Regular cardiac myocyte (primary cell): Measurements from ENCODE around the gene ENTREP3. TPM values are rescaled to one million over a fixed set of nuclear protein-coding genes. Genes with fewer than 3 reads are reported as not detected.

ENCODE experiments used
- total RNA-seq: library from RNA; depleted of rRNA; stranded (reverse); fragments of >200 nt; gene quantifications from 2 replicates; pipeline ENCODE4 v1.2.3, GENCODE V29; 2014

The ENTREP3 gene, protein sequence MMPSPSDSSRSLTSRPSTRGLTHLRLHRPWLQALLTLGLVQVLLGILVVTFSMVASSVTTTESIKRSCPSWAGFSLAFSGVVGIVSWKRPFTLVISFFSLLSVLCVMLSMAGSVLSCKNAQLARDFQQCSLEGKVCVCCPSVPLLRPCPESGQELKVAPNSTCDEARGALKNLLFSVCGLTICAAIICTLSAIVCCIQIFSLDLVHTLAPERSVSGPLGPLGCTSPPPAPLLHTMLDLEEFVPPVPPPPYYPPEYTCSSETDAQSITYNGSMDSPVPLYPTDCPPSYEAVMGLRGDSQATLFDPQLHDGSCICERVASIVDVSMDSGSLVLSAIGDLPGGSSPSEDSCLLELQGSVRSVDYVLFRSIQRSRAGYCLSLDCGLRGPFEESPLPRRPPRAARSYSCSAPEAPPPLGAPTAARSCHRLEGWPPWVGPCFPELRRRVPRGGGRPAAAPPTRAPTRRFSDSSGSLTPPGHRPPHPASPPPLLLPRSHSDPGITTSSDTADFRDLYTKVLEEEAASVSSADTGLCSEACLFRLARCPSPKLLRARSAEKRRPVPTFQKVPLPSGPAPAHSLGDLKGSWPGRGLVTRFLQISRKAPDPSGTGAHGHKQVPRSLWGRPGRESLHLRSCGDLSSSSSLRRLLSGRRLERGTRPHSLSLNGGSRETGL
- 3.4 and 3.5 TPM in 2 replicates for total RNA-seq

DNA sequence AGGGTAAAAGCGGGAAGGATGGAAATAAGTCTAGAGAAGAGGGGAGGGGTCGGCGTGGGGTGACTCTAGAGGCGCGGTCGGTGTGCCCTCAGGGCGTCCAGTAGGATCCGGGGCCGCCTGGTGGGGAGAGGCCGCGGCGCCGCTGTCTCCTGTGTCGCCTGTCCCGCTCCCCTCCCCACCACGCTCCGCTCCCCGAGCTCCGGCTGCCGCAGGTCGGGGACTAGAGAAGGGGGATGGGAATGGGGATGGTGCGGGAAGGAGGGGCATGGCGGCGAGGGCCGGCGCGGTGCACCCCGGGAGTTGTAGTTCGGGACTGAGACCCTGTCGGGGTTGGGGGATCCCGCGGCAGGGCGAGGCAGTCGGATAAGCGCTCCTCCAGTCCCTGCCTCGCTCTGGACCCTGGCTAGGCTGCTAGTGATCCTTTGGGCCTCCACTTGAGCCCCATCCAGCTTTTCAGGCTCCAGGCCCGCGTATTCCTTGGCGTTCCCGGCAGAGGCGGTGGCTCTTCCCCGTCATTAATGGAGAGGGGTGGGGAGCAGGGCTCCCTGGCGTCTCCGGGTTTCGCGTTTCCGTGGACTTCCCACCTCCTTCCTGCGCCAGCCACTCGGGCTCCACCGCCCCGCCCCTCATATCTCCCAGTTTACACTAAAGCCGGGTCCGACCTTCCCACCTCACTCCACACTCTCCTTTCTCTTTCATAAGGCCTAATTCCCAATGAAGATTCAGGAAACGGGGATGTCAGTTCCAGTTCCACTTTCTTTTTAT lies at the start of gene ENTREP3:
TSS of gene ENTREP3 (minus strand) at position 241 of the 765 bp plus-strand sequence. CDS start 606 bp downstream, outside the sequence.

DNA sequence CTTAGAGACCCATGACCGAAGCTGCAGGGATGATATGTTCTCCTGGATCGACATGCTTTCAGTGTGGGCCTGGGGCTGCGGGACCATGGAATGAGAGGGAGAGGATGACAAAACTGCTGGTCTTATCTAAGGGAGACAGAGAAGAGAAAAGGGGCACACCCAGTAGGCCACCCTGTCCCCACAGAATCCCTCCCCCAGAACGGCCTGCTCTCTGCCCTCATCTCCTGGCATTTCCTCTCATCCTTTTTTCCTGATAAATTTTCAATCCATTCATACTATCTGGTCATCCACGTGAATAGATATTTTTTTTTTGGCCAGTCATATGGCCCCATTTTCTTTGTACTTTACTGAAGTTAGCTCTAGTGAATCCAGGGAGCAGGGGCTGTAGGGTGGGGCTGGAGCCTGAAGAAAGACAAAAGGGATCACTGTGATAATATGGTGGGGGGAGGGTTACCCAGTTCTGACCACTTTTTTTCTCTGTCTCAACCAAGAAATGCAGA lies 46.1 kb upstream of the ENTREP3 start, which contains the start of gene PKLR:
TSS of gene PKLR (minus strand) at position 97 of the 500 bp plus-strand sequence. CDS start at position 54, 43 bp downstream.

DNA sequence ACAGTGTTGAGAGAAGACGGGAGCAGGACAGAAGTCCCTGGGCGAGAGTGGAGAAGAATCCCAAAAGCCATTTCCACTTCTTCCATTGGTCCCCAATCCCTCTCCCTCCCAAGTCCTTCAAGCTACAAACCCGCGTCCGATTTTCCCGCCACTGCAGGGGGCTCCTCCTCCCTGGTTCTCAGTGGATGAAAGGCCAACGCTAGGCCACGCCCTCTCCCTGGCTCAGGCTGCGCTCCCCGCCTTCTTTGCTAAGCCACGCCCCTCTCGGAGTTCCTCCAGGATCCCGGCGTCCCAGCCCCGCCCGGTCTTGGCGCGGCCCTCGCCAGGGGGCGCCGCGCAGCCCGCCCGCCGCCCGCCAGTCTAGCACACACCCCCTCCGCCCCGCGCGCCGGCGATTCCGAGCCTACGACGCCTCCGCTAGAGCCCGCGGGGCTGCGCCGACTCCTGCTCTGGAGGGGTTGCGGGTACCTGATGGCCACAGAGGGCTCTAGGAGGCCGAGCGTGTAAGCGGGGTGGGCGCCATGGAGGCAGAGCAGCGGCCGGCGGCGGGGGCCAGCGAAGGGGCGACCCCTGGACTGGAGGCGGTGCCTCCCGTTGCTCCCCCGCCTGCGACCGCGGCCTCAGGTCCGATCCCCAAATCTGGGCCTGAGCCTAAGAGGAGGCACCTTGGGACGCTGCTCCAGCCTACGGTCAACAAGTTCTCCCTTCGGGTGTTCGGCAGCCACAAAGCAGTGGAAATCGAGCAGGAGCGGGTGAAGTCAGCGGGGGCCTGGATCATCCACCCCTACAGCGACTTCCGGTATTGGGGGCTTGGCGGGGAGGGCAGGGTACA lies 22.0 kb upstream of the ENTREP3 start, which contains the start of gene HCN3:
TSS of gene HCN3 (plus strand) at position 394 of the 832 bp plus-strand sequence. CDS start at position 522, 128 bp downstream.

DNA sequence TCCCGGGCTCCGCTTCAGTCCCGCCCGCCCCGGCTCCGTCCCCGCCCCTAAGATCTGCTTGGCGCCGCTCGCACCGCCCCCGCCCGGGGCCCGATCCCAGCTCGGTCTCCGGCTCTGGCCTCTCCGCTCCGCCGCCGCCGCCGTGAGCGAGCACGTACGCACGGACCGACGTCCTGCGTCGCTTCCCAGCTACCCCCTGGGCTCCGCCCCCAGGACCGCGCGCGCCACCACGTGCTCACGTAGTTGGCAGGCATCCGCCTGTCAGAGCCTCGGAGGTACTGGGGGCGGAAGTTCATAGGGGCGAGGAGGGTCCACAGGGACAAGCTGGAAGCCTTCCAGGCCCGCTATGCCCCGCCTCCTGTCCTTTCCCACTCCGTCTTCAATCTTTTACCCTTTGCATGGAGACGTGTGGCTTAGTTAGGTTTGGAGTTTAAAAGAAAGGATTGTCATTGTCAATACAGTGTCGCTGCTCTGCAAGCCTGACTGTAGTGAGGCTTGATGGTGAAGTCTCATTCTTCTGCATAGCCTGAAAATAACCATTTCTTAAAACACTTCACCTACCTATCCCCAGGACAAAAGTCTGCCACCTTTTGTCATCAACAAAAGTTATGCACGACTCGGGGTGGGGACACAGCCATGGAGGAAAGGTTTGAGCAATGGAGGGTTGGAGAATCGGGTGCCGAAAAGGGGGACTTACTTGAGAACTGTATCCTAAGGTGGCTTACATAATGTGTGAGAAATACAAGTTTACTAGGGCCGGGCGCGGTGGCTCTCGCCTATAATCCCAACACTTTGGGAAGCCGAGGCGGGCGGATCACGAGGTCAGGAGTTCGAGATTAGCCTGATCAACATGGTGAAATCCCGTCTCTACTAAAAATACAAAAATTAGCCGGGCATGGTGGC lies 18.3 kb upstream of the ENTREP3 start, which contains the start of gene CLK2:
TSS of gene CLK2 (minus strand) at position 162 of the 903 bp plus-strand sequence. CDS start 2,527 bp downstream, outside the sequence.

DNA sequence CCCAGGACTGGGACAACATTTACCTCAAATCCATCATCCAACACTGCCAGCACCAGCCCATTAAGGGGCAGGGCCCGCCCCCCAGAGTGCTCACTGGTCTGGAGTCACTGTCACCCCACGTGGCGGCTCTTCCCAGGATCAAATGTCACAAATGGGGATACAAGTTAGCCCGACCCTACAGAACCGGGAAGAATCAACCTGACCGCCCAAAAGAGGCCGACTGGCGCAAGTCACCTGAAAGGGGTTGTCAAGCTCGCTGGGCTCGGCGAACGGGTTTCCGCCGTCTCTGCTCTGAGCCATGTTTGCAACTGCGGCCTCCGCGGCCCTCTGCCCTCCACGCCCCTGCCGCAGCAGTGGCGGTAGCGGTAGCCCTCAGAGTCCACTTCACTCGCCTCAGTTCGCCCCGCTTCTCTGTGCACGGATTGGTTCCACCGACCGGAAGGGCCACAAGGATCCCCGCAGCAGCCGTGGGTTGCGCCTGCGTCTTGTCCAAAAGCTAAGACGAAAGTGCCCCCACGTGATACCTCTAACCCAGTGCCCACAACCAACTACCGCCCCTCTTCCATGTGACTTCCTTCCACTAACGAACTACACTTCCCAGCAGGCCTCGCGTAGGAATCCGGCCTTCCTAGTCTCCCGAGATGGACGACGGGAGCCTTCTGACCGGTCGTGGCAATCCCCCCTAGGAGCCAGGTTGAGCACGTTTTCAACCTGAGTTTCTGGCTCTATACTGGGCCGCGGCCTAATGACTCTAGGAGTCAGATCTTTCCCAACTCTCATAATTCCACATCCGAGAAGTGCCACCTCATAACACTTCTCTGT lies 6.8 kb upstream of the ENTREP3 start, which contains the start of gene SCAMP3:
TSS of gene SCAMP3 (minus strand) at position 509 of the 822 bp plus-strand sequence. CDS start at position 300, 209 bp downstream.

DNA sequence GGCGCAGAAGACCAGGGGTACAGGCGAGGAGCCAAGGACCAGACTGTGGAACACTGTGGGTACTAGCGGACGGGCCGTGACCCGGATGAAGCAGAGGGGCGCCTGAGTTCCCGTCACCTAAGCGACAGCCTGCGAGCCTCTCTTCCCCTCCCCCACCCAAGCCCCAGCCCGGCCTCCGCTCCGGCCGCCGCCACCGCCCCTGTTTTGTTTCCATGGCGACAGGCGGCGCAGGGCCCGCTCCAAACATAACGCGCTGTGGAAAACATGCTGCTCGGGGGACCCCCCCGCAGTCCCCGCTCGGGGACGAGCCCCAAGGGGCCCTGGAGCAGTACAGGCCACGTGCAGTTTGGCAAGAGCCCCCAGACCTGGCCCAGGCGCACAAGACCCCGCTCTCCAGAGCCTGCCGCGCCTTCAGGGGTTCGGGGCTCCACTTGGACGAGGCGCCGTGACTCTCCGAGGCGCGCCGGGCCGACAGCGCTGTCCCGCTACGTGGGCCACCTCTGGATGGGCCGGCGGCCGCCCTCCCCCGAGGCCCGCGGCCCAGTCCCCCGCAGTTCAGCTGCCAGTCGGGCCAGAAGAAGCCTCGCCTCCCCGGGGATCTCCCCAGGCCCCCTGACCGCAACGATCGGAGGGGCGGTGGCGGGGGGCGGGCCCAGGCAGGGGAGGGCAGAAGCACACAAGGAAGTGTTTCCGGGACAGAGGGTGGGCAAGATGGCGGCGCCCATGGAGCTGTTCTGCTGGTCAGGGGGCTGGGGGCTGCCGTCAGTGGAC lies 46.6 kb downstream of the ENTREP3 start, which contains the start of gene MTX1:
TSS of gene MTX1 (plus strand) at position 155 of the 771 bp plus-strand sequence. CDS start at position 265, 110 bp downstream.

DNA sequence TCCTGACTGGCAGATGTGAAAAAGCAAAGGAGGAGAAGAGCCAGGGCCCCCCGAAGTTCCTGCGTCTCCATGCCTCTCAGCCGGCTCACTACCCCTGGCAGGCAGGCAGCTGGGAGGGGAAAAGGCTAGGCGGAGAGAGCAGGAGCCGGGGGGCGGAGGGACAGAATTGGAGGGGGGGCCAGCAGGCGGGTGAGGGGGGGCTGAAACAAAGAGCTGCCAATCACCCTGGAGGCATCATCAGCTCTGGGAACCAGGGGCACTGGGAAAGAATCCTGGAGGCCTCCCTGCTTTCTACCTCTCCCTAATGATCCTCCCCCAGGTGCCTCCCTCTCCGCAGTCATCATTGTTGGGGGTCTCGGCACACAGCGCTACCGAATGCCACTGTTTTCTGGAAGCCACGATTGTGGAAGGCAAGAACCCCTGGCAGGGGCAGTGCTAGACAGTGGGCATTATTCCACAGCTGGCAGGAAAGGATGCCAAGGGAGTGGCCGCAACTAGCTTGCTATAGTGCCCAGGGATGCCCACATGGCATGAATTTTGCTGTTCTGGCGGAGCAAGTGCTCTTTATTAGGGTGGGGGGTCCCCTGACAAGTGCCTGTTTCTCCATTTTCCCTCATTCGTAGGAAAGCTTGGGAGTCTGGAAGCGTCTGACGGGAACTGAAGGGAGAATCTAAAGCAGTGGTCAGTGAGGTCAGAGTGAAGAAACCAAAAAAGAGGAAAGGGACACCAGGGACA lies 47.3 kb downstream of the ENTREP3 start, which contains the start of gene THBS3:
TSS of gene THBS3 (minus strand) at position 92 of the 735 bp plus-strand sequence. CDS start at position 71, 21 bp downstream.

Other genes starting within 250 kb of the ENTREP3 start
- gene DCST2, start 221.7 kb downstream of the ENTREP3 start, total RNA-seq: not detected in 2 replicates
- not detected in 2 replicates for gene DCST1, start 221.7 kb downstream of the ENTREP3 start, total RNA-seq
- gene ADAM15, start 204.2 kb downstream of the ENTREP3 start, total RNA-seq: 66.8 and 66.9 TPM in 2 replicates
- gene EFNA4, start 191.7 kb downstream of the ENTREP3 start, total RNA-seq: 1.9 and 3.7 TPM in 2 replicates
- 0.77 and 3.1 TPM in 2 replicates for gene EFNA3, start 176.6 kb downstream of the ENTREP3 start, total RNA-seq
- gene EFNA1, start 127.6 kb downstream of the ENTREP3 start, total RNA-seq: 0.19 and 1.4 TPM in 2 replicates
- 26.6 and 27.3 TPM in 2 replicates for gene SLC50A1, start 119.6 kb downstream of the ENTREP3 start, total RNA-seq
- 27.6 and 28.0 TPM in 2 replicates for gene DPM3, start 115.0 kb downstream of the ENTREP3 start, total RNA-seq
- gene KRTCAP2, start 82.2 kb downstream of the ENTREP3 start, total RNA-seq: 138 TPM in 2 replicates
- 1.5 and 2.5 TPM in 2 replicates for gene TRIM46, start 81.6 kb downstream of the ENTREP3 start, total RNA-seq
- 7.9 and 14.4 TPM in 2 replicates for gene THBS3, start 47.6 kb downstream of the ENTREP3 start, total RNA-seq
- 44.3 and 57.3 TPM in 2 replicates for gene MTX1, start 46.8 kb downstream of the ENTREP3 start, total RNA-seq
- gene SCAMP3, start 6.9 kb upstream of the ENTREP3 start, total RNA-seq: 32.1 and 42.9 TPM in 2 replicates
- gene CLK2, start 18.0 kb upstream of the ENTREP3 start, total RNA-seq: 22.0 and 25.7 TPM in 2 replicates
- gene HCN3, start 22.0 kb upstream of the ENTREP3 start, total RNA-seq: 0.19 and 0.85 TPM in 2 replicates
- gene PKLR, start 46.0 kb upstream of the ENTREP3 start, total RNA-seq: 0.56 TPM in 1 of 2 replicates, not detected in the other
- 110 and 204 TPM in 2 replicates for gene FDPS, start 53.4 kb upstream of the ENTREP3 start, total RNA-seq
- gene RUSC1, start 65.4 kb upstream of the ENTREP3 start, total RNA-seq: 11.8 and 16.1 TPM in 2 replicates